ENCODE data around the gene EML5.
"Not testable (repeated sequence)": the region's sequence is repeated elsewhere in the genome, so short reads cannot be mapped to it uniquely, and the experiment has no call there.

The EML5 gene

DNA sequence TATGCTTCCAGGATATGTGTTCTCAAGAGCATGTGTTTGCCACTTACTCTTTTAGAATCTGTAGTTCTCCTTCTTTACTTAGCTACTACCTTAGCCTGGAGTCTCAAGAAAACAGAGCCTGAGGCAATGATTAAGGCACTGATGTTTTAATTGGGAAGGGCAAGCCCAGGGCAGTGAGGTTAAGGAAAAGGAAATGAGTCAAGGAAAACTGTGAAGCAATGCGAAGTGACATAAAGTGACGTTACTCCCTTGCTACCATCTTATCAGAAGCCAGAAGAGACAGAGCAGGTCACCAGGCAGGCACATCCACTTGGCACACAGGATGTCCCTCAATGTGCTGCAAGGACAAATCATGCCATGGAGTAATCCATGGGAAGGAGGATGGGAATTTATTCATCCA lies 11.3 kb upstream of the EML5 start:
- DNase-seq (ENCODE audit: low read depth in 4 of 4, low spot score in 1 of 4): no peak

- DNase-seq (ENCODE audit: low read depth in 4 of 4, low spot score in 1 of 4): no peak
Measured at GRCh38 chr14:88802596-88802995, 9.8 kb upstream of the EML5 start.

DNA sequence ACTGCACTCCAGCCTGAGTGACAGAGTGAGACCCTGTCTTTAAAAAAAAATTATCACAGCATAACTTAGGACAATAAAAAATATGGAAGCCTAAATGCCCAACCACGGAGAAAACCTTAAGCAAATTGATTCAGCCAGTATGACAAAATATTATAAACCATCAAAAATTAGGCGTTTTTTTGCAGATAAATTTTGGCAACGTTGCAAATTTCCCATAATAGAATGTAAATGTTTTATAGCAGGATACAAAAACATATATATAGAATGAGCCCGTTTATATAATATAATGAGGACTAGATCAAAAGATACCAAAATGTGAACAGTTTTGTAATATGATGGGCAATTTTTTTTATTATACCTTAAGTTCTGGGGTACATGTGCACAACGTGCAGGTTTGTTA lies 6.8 kb upstream of the EML5 start:
- no peak for DNase-seq (ENCODE audit: low read depth in 4 of 4, low spot score in 1 of 4)

DNA sequence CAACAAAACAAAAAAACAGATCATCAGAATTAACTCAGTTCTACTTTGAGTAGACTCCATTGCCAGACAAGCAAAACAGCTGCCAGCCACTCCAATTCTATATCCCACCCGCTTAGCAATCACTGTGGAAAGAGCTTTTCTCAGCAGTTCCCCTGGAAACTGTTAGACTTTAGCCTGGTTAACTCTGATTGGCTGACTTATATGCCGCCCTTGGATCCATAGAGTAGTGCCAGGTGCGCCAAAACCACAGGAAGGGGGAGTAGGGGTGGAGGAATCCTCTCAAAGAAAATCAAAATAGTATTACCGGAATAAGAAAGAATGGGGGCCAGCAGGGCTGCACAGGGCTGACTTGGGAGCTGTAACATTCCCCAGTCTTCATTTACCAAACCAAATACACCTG lies 5.4 kb upstream of the EML5 start:
- no peak for DNase-seq (ENCODE audit: low read depth in 4 of 4, low spot score in 1 of 4)

DNA sequence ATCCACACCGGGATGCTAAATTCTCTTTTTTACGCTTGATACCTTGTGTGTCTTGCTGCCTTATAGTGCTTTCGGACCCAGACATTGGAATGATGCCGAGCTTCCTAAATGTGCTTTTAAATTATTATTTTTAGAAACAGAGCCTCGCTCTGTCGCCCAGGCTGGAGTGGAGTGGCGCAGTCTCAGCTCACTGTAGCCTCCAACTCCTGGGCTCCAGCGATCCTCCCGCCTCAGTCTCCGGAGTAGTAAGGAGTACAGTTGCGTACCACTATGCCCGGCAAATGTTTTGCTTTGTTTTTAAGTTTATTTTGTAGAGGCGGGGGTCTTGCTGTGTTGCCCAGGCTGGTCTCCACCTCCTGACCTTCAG lies 489 bp upstream of the EML5 start:
- DNase-seq (ENCODE audit: low read depth in 4 of 4, low spot score in 1 of 4): peak in 1 of 4 experiments; percentile 3

DNA sequence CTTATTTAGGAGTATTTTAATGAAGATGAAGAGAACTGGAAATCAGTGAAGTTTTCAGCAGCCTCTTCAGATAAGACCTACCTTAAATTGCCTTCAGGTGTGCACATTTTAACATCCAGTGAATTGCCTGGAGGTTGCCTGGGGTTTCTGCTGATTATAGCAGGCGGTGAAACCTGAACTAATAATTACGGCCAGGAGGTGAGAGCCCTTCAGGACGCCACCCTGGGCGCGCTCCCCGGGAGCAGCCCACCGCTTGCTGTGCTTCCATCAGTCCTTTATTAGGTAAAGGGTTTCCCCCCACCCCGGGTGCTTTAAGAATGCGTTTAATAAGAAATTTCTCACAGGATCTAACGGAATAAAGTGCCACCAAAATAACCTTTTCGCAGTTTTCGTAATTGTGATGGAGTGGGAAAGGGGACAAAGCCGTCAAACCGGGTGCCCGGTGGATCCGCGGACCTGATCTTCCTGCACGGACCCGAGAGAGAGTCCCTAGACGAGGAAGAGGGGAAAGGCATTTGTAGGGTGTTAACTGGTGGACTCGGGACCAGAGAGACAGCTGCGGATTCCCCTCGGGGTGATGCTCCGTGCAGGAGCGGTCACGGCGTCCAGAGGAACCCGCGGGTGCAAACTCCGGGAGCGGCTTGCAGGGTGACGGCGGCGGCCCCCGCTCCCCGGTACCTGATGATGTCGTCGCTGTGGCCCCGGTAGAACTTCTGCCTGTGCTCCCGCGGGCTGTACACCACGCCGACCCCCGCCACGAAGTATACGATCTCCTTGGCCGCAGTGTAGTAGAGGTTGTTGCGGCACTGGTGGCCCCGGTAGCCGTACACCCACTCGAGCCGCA lies 902 bp downstream of the EML5 start:
- peak in 3 of 4 experiments; percentile 2 to 14 (median 7) for DNase-seq (ENCODE audit: low read depth in 4 of 4, low spot score in 1 of 4)

GRCh38 chr14:88791252-88791621 lies 1.5 kb downstream of the EML5 start:
- no peak for DNase-seq (ENCODE audit: low read depth in 4 of 4, low spot score in 1 of 4)

DNA sequence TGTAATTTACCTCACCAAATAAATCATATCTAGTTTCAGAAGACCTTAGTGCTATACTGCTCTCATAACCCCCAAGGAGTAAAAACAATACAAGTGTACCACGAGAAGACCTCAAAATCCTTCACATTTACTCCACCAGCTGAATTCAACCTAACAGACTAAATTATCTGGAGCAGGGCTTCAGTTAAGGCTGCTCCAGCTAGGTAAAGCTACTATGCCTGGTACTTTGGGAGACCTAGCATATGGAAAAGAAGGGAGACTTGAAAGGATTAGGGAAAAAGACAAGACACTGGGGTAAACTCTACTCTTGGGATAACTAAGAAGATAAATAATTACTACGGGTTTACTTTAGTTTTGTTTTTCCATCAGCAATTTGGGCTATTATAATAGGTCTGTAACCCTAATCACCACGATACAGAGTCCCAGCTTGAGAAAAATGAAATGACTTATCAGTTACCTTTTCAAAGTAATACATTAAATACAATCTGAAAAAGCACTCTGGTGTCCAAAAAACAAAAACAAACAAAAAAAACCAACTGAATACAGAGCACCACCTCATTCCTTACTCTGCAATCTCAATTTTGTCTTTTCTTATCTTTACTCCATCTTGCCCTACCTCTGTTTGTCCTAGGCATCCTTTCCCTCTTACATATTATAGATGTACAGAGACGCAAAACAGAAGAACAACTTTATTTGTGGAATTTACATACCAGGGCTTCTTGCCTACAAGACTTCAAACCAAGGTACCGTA lies 2.1 kb downstream of the EML5 start:
- no peak for DNase-seq (ENCODE audit: low read depth in 4 of 4, low spot score in 1 of 4)

DNA sequence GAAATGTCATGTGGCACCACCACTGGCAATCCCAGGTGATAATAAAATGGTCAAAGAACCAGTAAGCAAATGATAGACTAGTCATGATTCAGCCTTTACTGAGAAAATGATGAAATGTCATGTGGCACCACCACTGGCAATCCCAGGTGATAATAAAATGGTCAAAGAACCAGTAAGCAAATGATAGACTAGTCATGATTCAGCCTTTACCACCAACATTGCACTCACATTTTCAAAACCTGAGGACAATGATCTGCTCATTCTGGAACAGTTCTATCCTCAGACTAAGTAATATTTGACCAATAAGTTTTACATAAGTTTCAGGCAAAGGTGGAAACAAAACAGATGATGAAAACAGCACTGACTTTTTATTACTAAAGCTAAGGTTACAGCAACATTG lies 3.2 kb downstream of the EML5 start:
- DNase-seq (ENCODE audit: low read depth in 4 of 4, low spot score in 1 of 4): not testable (repeated sequence)

GRCh38 chr14:88786715-88787114 lies 6.0 kb downstream of the EML5 start:
- DNase-seq (ENCODE audit: low read depth in 4 of 4, low spot score in 1 of 4): no peak

GRCh38 chr14:88785911-88786310 lies 6.8 kb downstream of the EML5 start:
- DNase-seq (ENCODE audit: low read depth in 4 of 4, low spot score in 1 of 4): no peak

- no peak for DNase-seq (ENCODE audit: low read depth in 4 of 4, low spot score in 1 of 4)
Measured at GRCh38 chr14:88775532-88775931, 17.2 kb downstream of the EML5 start.

GRCh38 chr14:88770736-88771135 lies 22.0 kb downstream of the EML5 start:
- DNase-seq (ENCODE audit: low read depth in 4 of 4, low spot score in 1 of 4): no peak

DNA sequence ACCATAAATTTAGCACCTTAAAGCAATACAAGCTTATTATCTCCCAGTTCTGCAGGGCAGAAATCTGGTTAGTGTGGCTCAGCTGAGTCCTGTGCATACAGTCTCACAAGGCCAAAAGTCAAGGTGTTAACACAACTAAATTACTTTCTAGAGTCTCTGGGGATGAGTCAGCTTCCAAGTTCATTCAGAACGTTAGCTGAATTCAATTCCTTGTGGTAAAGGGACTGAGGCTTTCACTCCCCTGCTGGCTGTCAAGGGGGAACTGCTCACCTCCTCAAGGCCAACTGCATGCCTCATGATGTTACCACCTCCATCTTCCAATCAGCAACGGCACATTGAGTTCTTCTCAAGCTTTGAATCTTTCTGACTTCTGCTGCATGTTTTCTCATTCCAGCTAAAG lies 27.6 kb downstream of the EML5 start:
- no peak for DNase-seq (ENCODE audit: low read depth in 4 of 4, low spot score in 1 of 4)

DNA sequence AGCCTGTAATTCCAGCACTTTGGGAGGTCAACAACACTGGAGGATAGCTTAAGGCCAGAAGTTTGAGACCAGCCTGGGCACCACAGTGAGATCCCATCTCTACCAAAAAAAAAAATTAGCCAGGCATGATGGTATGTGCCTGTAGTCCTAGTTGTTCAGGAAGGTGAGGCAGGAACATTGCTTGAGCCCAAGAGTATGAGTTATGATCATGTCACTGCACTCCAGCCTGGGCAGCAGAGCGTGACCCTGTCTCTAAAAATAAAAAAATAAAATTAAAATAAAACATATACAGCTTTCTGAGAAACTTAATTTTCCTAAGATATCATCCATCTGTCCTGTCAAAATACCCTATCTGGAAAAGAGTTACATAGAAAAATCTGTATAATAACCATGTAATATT lies 38.9 kb downstream of the EML5 start:
- no peak for DNase-seq (ENCODE audit: low read depth in 4 of 4, low spot score in 1 of 4)

DNA sequence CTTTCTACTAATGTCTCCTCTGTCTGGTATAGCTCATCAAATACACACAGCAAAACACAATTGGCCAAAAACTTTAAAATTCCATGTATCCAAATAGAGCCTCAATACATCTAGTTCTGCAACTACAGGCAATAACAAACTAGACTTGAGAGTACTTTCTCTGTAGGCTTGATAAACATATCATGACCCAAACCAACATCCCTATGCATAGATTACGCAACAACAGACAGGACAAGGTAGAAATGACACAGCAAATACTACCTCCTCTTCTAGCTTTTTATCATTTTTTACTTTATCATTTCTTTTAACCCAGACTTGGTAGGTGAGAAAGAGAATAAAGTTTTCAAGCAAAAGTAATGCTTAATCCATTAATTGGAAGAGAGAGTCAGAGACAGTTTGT lies 41.8 kb downstream of the EML5 start:
- no peak for DNase-seq (ENCODE audit: low read depth in 4 of 4, low spot score in 1 of 4)

DNA sequence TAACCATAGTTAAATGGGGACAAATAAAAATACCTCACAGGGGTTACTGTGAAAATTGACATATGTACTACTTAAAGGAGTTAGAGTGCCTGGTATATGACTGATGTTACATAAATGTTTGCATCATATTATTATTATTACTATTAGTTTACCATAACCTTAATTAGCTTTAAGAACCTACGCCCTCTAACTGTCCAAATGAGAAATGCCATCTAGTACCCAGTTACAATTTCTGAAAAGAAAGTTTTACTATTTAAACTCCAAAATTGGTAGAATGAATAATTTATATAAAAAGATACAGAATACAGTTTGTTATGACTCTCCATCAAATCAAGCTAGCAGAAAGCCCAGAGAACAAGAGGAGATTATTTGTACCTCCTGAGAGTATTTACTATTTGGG lies 42.3 kb downstream of the EML5 start:
- no peak for DNase-seq (ENCODE audit: low read depth in 4 of 4, low spot score in 1 of 4)

- DNase-seq (ENCODE audit: low read depth in 4 of 4, low spot score in 1 of 4): no peak
Measured at GRCh38 chr14:88749139-88749538, 43.6 kb downstream of the EML5 start.

DNA sequence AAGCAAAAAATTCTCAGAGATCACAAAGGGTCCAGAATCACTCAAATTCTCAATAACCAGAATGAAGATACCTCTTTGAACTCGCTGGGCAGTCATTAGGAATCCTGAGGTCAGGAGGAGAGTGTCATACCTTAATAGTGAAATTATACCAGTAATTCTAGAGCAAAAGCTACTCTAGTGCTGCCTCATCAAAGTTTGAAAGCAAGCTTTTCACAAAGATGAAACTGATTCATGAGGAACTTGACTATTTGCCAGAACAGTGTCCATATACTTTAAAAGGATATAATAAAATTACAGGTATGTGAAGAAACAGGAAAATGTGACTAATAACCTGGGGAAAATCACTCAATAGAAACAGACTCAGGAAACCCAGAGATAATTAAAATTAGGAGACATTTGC lies 44.5 kb downstream of the EML5 start:
- no peak for DNase-seq (ENCODE audit: low read depth in 4 of 4, low spot score in 1 of 4)

DNA sequence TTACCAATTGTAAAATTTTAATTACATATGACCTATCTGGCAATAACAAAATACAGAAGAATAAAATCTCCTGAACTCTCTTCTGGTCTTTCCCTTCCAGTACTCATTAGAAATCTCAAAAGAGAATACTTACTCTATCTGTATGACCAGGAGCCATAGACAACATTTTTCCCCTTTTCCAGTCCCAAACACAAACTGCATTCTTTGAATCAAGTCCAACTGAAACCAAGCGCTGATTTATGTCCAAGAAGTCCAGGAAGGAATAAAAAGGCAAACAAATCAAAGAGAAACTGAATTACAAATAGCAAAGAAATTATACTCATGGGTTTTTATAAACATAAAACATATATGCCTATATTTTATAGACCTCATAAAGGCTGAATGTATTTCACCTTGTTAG lies 46.7 kb downstream of the EML5 start:
- no peak for DNase-seq (ENCODE audit: low read depth in 4 of 4, low spot score in 1 of 4)

DNA sequence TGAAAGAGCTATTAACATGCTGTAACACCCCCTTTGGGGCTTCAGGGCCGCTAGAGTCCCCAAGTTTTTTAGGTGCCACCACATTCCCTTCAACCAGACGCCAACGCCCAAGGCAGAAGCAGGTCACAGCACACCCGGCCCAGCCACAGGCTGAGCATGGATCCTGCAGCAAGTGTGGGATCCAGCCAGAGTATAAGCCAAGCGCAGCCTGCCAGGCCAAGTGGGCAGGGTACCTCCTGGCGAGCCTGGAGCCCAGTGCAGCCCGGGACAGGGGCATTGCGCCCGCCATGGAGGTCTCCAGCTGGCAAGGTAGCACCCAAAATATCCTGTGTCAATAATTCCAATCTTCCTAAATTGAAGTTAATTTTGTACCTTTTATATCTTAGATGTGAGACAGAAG lies 55.5 kb downstream of the EML5 start:
- no peak for DNase-seq (ENCODE audit: low read depth in 4 of 4, low spot score in 1 of 4)

GRCh38 chr14:88733121-88733520 lies 59.6 kb downstream of the EML5 start:
- no peak for DNase-seq (ENCODE audit: low read depth in 4 of 4, low spot score in 1 of 4)

DNA sequence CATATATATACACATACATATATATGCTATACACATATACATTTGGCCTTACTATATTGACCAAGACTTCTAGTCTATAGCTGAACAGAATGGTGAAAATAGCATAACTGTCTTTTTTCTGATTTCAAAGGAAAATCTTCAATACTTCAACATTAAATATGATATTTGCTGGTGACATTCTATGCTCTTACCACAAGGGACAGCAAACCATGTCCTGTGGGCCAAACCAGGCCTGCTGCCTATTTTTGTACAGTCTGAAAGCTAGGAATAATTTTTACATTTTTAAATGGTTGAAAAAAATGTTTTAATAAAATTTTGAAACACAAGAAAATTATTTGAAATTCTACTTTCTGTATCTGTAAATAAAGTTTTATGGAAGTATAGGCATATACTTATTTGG lies 63.6 kb downstream of the EML5 start:
- DNase-seq (ENCODE audit: low read depth in 4 of 4, low spot score in 1 of 4): no peak

Measured in stimulated activated CD4-positive, alpha-beta T cell treated with anti-CD3 and anti-CD28 coated beads, Interleukin-1b, Interleukin-23, amount 100 ng/mL, for 24 hours (primary cell).